GM19238 (cell line): ENCODE results near the gene PSME2.

Experiments
- DNase-seq: peaks from one replicate; pipeline ENCODE4 v3.0.0; 2011; ENCODE audit warnings: low spot score; ENCODE audit not compliant: insufficient read length

Gene PSME2

GRCh38 chr14:24095271-24096068 is 50.9 kb downstream of the PSME2 start:
- DNase-seq = peak; percentile 92

- DNase-seq = no peak
These were observed 51.6 kb downstream of the PSME2 start for GRCh38 chr14:24094841-24095270.

- peak; percentile 84 for DNase-seq
These were observed 52.2 kb downstream of the PSME2 start, which contains the start of gene PCK2 for GRCh38 chr14:24093901-24094840. Gene PCK2, plus strand, starts transcription at chr14:24094311. Its CDS starts 95 bp downstream, at chr14:24094406.
